ENCODE measurements around the gene NPFFR1. TPM values are rescaled to one million over a fixed set of nuclear protein-coding genes. Genes with fewer than 3 reads are reported as not detected.

The NPFFR1 gene
- total RNA-seq, result 1.2 TPM

GRCh38 chr10:70283445-70284399 is at the start of gene NPFFR1:
TSS of gene NPFFR1 (minus strand) at chr10:70284004. CDS start at chr10:70283676, 328 bp downstream.
- no peak for FAIRE-seq
- no peak for DNase-seq (ENCODE audit: low spot score in 2 of 2)

GRCh38 chr10:70333268-70333667 is 49.5 kb upstream of the NPFFR1 start:
- FAIRE-seq (no peak), DNase-seq (ENCODE audit: low spot score in 2 of 2) (no peak)

GRCh38 chr10:70331486-70332268 is 47.9 kb upstream of the NPFFR1 start:
- FAIRE-seq (no peak), DNase-seq (ENCODE audit: low spot score in 2 of 2) (peak; percentile 39 to 61)

GRCh38 chr10:70331160-70331485 is 47.3 kb upstream of the NPFFR1 start:
- DNase-seq (ENCODE audit: low spot score in 2 of 2) (no peak), FAIRE-seq (no peak)

- FAIRE-seq (no peak), DNase-seq (ENCODE audit: low spot score in 2 of 2) (no peak)
Observed at GRCh38 chr10:70330671-70331070, 46.9 kb upstream of the NPFFR1 start.

GRCh38 chr10:70328967-70329366 is 45.2 kb upstream of the NPFFR1 start:
- DNase-seq (ENCODE audit: low spot score in 2 of 2), result no peak
- FAIRE-seq, result no peak

GRCh38 chr10:70328018-70328417 is 44.2 kb upstream of the NPFFR1 start:
- no peak for FAIRE-seq
- DNase-seq (ENCODE audit: low spot score in 2 of 2), result no peak

- FAIRE-seq, result no peak
- DNase-seq (ENCODE audit: low spot score in 2 of 2), result no peak
Observed at GRCh38 chr10:70324951-70325781, 41.4 kb upstream of the NPFFR1 start.

- no peak for FAIRE-seq
- DNase-seq (ENCODE audit: low spot score in 2 of 2), result no peak
Observed at GRCh38 chr10:70324339-70324861, 40.6 kb upstream of the NPFFR1 start.

- FAIRE-seq (no peak), DNase-seq (ENCODE audit: low spot score in 2 of 2) (no peak)
Observed at GRCh38 chr10:70323697-70324338, 40.0 kb upstream of the NPFFR1 start.

GRCh38 chr10:70323138-70323696 is 39.4 kb upstream of the NPFFR1 start:
- DNase-seq (ENCODE audit: low spot score in 2 of 2) (no peak), FAIRE-seq (no peak)

- DNase-seq (ENCODE audit: low spot score in 2 of 2) (no peak), FAIRE-seq (no peak)
Observed at GRCh38 chr10:70321897-70322890, 38.4 kb upstream of the NPFFR1 start.

- FAIRE-seq, result no peak
Observed at GRCh38 chr10:70321233-70321632, 37.4 kb upstream of the NPFFR1 start.

GRCh38 chr10:70320751-70321150 is 36.9 kb upstream of the NPFFR1 start:
- FAIRE-seq (no peak), DNase-seq (ENCODE audit: low spot score in 2 of 2) (no peak)

More at GRCh38 chr10:70321233-70321632, 37.4 kb upstream of the NPFFR1 start:
- DNase-seq (ENCODE audit: low spot score in 2 of 2), result no peak

GRCh38 chr10:70319824-70320223 is 36.0 kb upstream of the NPFFR1 start:
- DNase-seq (ENCODE audit: low spot score in 2 of 2) (no peak), FAIRE-seq (no peak)

- DNase-seq (ENCODE audit: low spot score in 2 of 2) (no peak), FAIRE-seq (no peak)
Observed at GRCh38 chr10:70319183-70319582, 35.4 kb upstream of the NPFFR1 start.

- FAIRE-seq (no peak), DNase-seq (ENCODE audit: low spot score in 2 of 2) (no peak)
Observed at GRCh38 chr10:70317943-70318318, 34.1 kb upstream of the NPFFR1 start.

GRCh38 chr10:70317272-70317942 is 33.6 kb upstream of the NPFFR1 start:
- no peak for DNase-seq (ENCODE audit: low spot score in 2 of 2)
- FAIRE-seq, result no peak

All from frontal cortex (tissue), 4 donors.